ENCODE data around the gene RANBP2.
"Not testable (repeated sequence)": the region's sequence is repeated elsewhere in the genome, so short reads cannot be mapped to it uniquely, and the experiment has no call there.

Gene RANBP2

GRCh38 chr2:108719149-108720044, at the start of gene RANBP2:
RANBP2 (plus strand) TSS chr2:108719482; CDS start chr2:108719607, 125 bp downstream.
- peak; percentile 81 for FAIRE-seq
- DNase-seq (ENCODE audit: extremely low spot score, insufficient read length, low read depth), result peak; percentile 87

- not testable (repeated sequence) for FAIRE-seq; DNase-seq (ENCODE audit: extremely low spot score, insufficient read length, low read depth)
These were observed 49.0 kb upstream of the RANBP2 start for GRCh38 chr2:108670282-108670681.

- not testable (repeated sequence) for FAIRE-seq; DNase-seq (ENCODE audit: extremely low spot score, insufficient read length, low read depth)
These were observed 47.0 kb upstream of the RANBP2 start for GRCh38 chr2:108672200-108672805.

- FAIRE-seq; DNase-seq (ENCODE audit: extremely low spot score, insufficient read length, low read depth): not testable (repeated sequence)
These were observed 42.8 kb upstream of the RANBP2 start for GRCh38 chr2:108676522-108676921.

- FAIRE-seq; DNase-seq (ENCODE audit: extremely low spot score, insufficient read length, low read depth): not testable (repeated sequence)
These were observed 42.0 kb upstream of the RANBP2 start for GRCh38 chr2:108677239-108677744.

- not testable (repeated sequence) for DNase-seq (ENCODE audit: extremely low spot score, insufficient read length, low read depth); FAIRE-seq
These were observed 41.1 kb upstream of the RANBP2 start for GRCh38 chr2:108678198-108678651.

GRCh38 chr2:108680805-108681204, 38.5 kb upstream of the RANBP2 start:
- FAIRE-seq; DNase-seq (ENCODE audit: extremely low spot score, insufficient read length, low read depth): not testable (repeated sequence)

GRCh38 chr2:108688818-108689756, 30.2 kb upstream of the RANBP2 start:
- not testable (repeated sequence) for DNase-seq (ENCODE audit: extremely low spot score, insufficient read length, low read depth); FAIRE-seq

GRCh38 chr2:108690001-108690400, 29.3 kb upstream of the RANBP2 start:
- DNase-seq (ENCODE audit: extremely low spot score, insufficient read length, low read depth); FAIRE-seq: not testable (repeated sequence)

- DNase-seq (ENCODE audit: extremely low spot score, insufficient read length, low read depth) (no peak), FAIRE-seq (no peak)
These were observed 27.8 kb upstream of the RANBP2 start for GRCh38 chr2:108691447-108691846.

GRCh38 chr2:108701208-108701607, 18.1 kb upstream of the RANBP2 start:
- FAIRE-seq (no peak), DNase-seq (ENCODE audit: extremely low spot score, insufficient read length, low read depth) (no peak)

- FAIRE-seq (no peak), DNase-seq (ENCODE audit: extremely low spot score, insufficient read length, low read depth) (no peak)
These were observed 17.5 kb upstream of the RANBP2 start for GRCh38 chr2:108701806-108702205.

- no peak for DNase-seq (ENCODE audit: extremely low spot score, insufficient read length, low read depth)
- FAIRE-seq, result no peak
These were observed 14.4 kb upstream of the RANBP2 start for GRCh38 chr2:108704871-108705270.

GRCh38 chr2:108707300-108707699, 12.0 kb upstream of the RANBP2 start:
- no peak for FAIRE-seq
- no peak for DNase-seq (ENCODE audit: extremely low spot score, insufficient read length, low read depth)

- not testable (repeated sequence) for DNase-seq (ENCODE audit: extremely low spot score, insufficient read length, low read depth); FAIRE-seq
These were observed 2.3 kb upstream of the RANBP2 start for GRCh38 chr2:108716971-108717370.

GRCh38 chr2:108726048-108726447, 6.8 kb downstream of the RANBP2 start:
- not testable (repeated sequence) for DNase-seq (ENCODE audit: extremely low spot score, insufficient read length, low read depth); FAIRE-seq

- FAIRE-seq; DNase-seq (ENCODE audit: extremely low spot score, insufficient read length, low read depth): not testable (repeated sequence)
These were observed 15.4 kb downstream of the RANBP2 start for GRCh38 chr2:108734656-108735055.

- FAIRE-seq; DNase-seq (ENCODE audit: extremely low spot score, insufficient read length, low read depth): not testable (repeated sequence)
These were observed 38.7 kb downstream of the RANBP2 start for GRCh38 chr2:108757973-108758372.

GRCh38 chr2:108762618-108763017, 43.3 kb downstream of the RANBP2 start:
- FAIRE-seq; DNase-seq (ENCODE audit: extremely low spot score, insufficient read length, low read depth): not testable (repeated sequence)
